ENCODE measurements around the gene OR2T35. TPM values are rescaled to one million over a fixed set of nuclear protein-coding genes. Genes with fewer than 3 reads are reported as not detected.
"Not testable (repeated sequence)": the region's sequence is repeated elsewhere in the genome, so short reads cannot be mapped to it uniquely, and the experiment has no call there.

OR2T35 gene, protein sequence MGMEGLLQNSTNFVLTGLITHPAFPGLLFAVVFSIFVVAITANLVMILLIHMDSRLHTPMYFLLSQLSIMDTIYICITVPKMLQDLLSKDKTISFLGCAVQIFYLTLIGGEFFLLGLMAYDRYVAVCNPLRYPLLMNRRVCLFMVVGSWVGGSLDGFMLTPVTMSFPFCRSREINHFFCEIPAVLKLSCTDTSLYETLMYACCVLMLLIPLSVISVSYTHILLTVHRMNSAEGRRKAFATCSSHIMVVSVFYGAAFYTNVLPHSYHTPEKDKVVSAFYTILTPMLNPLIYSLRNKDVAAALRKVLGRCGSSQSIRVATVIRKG
- not detected in 2 replicates for total RNA-seq (2011; cell fraction: chromatin; rRNA removed; ENCODE audit: low replicate concordance)
- total RNA-seq (2011; cell fraction: nucleolus; rRNA removed) = not detected in 2 replicates
- not detected in 2 replicates for total RNA-seq (2011; cell fraction: nucleoplasm; rRNA removed)
- total RNA-seq (2014; rRNA removed) = not detected in 2 replicates
- not detected in 2 replicates for total RNA-seq (2014; rRNA removed; fragmentation: Illumina TruSeq; extraction: Trizol)
- total RNA-seq (2015; rRNA removed; fragmentation: Illumina TruSeq; extraction: Trizol) = not detected in 2 replicates
- not detected in 2 replicates for total RNA-seq (2021)
- not detected in 2 replicates for polyA plus RNA-seq (2011; rRNA removed)
- polyA plus RNA-seq (2011; cell fraction: cytosol; rRNA removed) = not detected in 2 replicates
- polyA plus RNA-seq (2011; cell fraction: nucleus; rRNA removed) = not detected in 2 replicates
- polyA plus RNA-seq (2012) = not detected in 2 replicates
- polyA plus RNA-seq (2014; fragmentation: Illumina TruSeq; extraction: Trizol) = not detected in 2 replicates
- not detected for polyA plus RNA-seq (2014; fragmentation: Nextera tagmentation; extraction: Ambion mirVana)
- polyA plus RNA-seq (2014; rRNA removed) = not detected in 2 replicates
- not detected in 2 replicates for polyA minus RNA-seq (2011; rRNA and poly(A)+ RNA removed)
- not detected in 2 replicates for polyA minus RNA-seq (2011; cell fraction: cytosol; rRNA and poly(A)+ RNA removed)
- not detected in 2 replicates for polyA minus RNA-seq (2011; cell fraction: nucleus; rRNA and poly(A)+ RNA removed)
- Bru-seq, nascent RNA = not detected
- not detected for BruChase-seq, experiment 1, labeled RNA remaining after a 2-hour chase
- BruChase-seq, experiment 2, labeled RNA remaining after a 6-hour chase = not detected
- long read RNA-seq, experiment 1 = 0 reads
- long read RNA-seq, experiment 2 = 0 reads
- long read RNA-seq, experiment 3 = 0 reads

GRCh38 chr1:248645178-248645577, at the start of gene OR2T35:
OR2T35 (minus strand) TSS chr1:248645278; CDS start chr1:248639258, 6,020 bp downstream.
- FAIRE-seq; H3K27me3 ChIP-seq (ENCODE audit: control insufficient read depth in 2 of 2, insufficient read depth in 2 of 2, low read length in 2 of 2); DNase-seq (ENCODE audit: extremely low read depth in 1 of 4, low spot score in 3 of 4); H3K9me1 ChIP-seq (ENCODE audit: control insufficient read depth, insufficient read depth, low read length); H3K27ac ChIP-seq (ENCODE audit: extremely low read depth, low read depth, low read length); H2AFZ ChIP-seq (ENCODE audit: low read depth, low read length); BruUV-seq (replicated peaks); H3K4me1 ChIP-seq (replicated peaks in 1 of 2; ENCODE audit: control insufficient read depth in 2 of 2, insufficient read depth in 2 of 2, low read length in 2 of 2); H3K4me3 ChIP-seq; H3K79me2 ChIP-seq (ENCODE audit: control insufficient read depth, insufficient read depth, low read length); H3K9me3 ChIP-seq (replicated peaks; ENCODE audit: control insufficient read depth, insufficient read depth, low read depth, low read length); intact Hi-C loops (cut with micrococcal nuclease); H3K36me3 ChIP-seq (ENCODE audit: control insufficient read depth, insufficient read depth, low read length); POLR2A ChIA-PET; H3K9ac ChIP-seq (ENCODE audit: insufficient read depth in 1 of 2, low read depth in 2 of 2, low read length in 2 of 2); H4K20me1 ChIP-seq (replicated peaks; ENCODE audit: control insufficient read depth, insufficient read depth, low read length); H3K4me2 ChIP-seq (ENCODE audit: insufficient read depth, low read length); CTCF ChIA-PET (ENCODE audit: low intra/inter-chr PET ratio); ATAC-seq: not testable (repeated sequence)
- 0% methylated on average over 2 of the region's 3 CpGs for WGBS (ENCODE audit: insufficient coverage, low coverage, missing lambda C conversion rate)
- in situ Hi-C loops (cut with MboI) = loop anchor here (5.0 kb wide), 1 partner anchor 203 kb away; no protein-coding TSS in a partner anchor
